ENCODE data around the gene USP46. TPM values are rescaled to one million over a fixed set of nuclear protein-coding genes. Genes with fewer than 3 reads are reported as not detected.

USP46 gene
- polyA plus RNA-seq, 3 donors: 29.1 to 35.6 (median 33.3) TPM

DNA sequence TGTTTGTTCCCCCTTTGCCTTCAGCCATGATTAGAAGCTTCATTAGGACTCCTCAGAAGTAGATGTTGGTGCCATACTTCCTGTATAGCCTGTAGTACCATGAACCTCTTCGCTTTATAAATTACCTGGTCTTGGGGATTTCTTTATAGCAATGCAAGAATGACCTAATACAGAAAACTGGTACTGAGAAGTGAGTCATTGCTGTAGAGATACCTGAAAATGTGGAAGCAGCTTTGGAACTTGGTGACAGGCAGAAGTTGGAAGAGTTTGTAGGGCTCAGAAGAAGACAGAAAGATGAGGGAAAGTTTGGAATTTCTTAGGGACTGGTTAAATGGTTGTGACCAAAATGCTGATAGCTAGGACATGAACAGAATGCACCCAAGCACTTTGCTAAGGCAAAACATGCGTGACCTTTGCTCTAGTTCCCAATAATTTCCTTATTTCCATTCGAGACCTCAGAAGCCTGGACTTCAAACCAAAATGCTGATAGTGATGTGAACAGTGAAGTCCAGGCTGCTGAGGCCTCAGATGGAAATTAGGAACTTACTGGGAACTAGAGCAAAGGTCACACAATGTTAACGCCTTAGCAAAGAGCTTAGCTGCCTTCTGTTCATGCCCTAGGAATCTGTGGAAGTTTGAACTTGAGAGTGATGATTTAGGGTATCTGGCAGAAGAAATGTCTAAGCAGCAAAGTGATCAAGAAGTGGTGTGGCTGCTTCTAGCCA, 3.0 kb upstream of the USP46 start:
- no peak for DNase-seq (ENCODE audit: extremely low read depth in 1 of 11, low read depth in 9 of 11, low spot score in 4 of 11)

DNA sequence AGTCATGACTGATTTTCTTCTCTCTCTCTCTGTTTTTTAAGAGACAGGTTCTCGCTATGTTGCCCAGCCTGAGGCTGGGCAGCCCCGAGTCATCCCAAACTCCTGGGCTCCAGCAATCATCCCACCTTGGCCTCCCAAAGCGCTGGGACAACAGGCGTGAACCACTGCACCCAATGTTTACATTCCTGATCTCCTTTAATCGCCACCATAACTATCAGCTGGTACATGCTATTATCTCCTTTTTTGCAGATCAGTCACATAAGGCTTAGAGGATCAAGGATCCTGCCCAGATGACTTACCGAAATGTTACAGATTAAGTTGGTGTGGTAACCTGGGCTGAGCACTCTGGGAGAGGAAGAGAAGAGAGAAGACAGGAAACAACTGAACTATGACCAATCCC, 1.5 kb upstream of the USP46 start:
- DNase-seq (ENCODE audit: extremely low read depth in 1 of 11, low read depth in 9 of 11, low spot score in 4 of 11): no peak

DNA sequence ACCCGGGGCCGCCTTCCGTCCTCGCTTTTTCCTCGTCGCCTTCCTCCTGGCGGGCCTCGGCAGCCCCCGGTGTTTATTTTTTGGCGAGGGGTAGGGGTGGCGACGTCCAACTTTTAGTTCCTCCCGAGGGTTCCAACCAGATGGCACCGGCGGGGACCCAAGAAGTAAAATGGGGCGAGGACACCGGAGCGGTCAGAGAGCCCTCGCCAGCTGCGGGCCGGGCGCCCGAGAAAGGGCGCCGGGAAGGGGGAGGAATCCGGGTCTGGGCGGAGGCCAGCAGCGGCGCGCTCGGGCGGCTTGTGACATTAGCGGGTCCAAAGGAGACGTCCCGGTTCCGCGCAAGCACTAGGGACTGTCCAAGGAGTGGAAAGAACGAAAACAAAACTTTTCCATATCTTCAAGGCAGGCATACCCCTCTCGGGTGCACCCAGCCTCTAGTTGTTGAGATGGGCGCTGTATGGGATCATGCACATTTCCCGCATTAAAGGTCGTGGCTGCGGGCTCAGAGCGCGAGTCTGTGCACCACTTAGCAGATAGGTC, 691 bp upstream of the USP46 start:
- DNase-seq (ENCODE audit: extremely low read depth in 1 of 11, low read depth in 9 of 11, low spot score in 4 of 11): peak in 7 of 11 donors; percentile 11 to 33 (median 28)

DNA sequence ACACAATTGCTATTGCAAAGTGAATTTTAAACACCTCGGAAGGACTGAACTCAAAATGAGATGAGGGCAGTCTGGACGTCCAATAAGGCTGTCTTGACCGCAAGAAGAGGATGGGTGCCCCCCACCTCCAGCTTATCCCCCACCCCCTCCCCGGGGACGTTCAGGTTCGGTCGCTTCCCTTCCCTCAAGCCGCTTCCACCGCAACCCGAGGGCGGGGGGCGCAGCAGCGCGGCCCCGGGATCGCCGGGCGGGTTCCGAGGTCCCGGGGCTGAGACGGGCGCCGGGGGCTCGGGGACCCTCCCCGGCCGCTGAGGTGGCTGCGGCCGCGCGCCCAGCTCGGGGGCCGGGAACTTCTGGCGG, 480 bp downstream of the USP46 start:
- DNase-seq (ENCODE audit: extremely low read depth in 1 of 11, low read depth in 9 of 11, low spot score in 4 of 11): peak in 3 of 11 donors; percentile 11 to 15 (median 13)

DNA sequence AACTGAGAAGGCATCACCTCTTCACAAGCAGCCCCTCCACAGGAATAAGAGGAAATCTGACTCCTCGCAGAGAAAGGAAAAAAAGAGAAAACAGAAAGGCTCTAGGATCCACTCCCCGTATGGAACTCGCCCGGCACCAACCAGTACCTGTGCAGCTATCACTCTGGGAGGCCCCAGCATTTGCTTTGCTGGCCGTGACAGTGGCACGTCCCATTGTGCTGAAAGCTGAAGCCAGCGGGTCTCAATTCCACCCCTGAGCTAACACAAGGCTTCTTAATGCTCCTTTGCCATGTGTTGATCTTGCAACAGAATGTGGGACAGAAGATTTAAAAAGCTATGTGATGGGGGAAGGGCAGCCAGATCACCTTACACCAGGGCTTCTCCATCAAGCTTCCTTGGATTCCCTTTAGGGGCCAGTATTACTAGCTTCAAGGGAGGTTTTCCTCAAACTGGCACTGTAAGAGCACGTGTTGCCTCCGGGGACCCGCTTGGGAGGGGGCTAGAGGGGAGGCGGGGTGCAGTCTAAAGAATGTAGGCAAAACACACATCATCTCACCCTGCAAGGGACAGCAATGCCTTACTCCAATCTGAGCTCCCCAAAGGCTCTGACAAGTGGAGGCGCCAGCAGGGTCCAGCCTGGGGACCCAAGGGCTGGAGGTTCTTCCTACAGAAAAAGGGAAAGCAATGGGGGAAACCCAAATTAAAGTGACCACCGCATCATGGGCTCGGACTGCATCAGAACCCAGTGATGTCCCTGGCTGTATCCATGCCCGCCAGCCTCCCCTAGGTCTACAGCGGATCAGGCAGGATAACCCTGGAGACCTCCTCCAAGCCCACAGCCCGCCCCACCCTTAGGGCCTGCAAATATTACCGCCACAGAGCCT, 1.2 kb downstream of the USP46 start:
- DNase-seq (ENCODE audit: extremely low read depth in 1 of 11, low read depth in 9 of 11, low spot score in 4 of 11): peak in 9 of 11 donors; percentile 48 to 83 (median 62)

DNA sequence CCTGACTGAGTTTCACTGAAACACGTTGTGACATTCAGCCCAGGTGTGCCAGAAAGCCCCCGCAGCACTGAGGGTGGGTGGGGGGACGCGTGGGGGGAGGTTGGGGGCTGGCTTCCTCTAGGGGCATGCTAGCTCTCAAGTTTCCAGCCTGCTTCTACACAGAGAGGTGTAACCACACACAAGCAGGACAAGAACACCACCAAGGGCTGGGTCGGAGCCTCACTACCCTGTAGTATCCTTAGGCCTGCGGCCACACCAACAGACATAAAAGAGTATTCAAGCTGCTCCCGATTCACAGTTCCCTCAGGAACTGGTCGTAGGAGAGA, 1.8 kb downstream of the USP46 start:
- DNase-seq (ENCODE audit: extremely low read depth in 1 of 11, low read depth in 9 of 11, low spot score in 4 of 11): no peak

DNA sequence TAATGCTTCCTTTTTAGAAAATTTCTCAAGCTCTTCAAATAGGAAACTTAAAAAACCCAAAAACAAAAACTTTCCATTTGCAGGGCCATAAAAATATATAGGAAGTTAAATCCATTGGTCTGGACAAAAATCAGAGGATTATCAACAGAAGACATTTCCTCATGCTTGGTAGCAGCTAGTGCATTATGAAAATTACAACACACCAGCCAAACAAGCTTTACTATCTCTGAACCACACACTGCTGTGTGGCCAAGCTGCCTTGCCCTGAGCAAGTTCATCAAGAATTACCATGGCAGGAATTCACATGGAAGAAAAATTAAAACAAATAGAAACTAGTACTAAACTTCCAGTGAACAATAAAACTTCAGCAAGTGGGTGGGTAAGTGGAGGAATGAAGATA, 3.6 kb downstream of the USP46 start:
- no peak for DNase-seq (ENCODE audit: extremely low read depth in 1 of 11, low read depth in 9 of 11, low spot score in 4 of 11)

DNA sequence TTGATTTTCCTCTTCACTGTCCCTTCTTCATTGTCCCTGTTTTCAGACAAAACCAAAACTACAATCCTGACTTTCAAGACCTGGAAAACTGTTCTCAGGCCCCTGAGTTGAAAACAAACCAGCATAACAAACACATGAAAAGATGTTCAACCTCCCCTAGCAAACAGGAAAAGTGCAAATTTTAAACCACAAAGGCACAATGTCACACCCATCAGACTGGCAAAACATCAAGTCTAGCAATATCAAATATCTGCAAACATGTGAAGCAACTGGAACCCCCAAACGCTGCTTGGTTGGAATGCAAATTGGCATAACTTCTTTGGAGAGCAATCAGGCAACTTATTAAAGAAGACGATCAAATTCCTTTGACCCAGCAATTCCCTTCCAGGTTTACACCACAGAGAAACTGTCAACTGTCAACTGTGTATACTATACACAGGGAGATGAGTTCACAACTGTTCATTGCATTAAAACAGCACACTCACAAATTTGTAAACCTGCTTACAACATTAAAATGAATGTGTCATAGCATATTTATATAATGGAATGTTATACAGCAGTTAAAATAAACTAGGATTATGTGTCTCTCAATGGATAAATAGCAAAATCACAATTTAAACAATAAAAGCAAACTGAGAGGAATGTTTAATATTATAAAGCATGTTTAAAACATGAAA, 7.0 kb downstream of the USP46 start:
- no peak for DNase-seq (ENCODE audit: extremely low read depth in 1 of 11, low read depth in 9 of 11, low spot score in 4 of 11)

DNA sequence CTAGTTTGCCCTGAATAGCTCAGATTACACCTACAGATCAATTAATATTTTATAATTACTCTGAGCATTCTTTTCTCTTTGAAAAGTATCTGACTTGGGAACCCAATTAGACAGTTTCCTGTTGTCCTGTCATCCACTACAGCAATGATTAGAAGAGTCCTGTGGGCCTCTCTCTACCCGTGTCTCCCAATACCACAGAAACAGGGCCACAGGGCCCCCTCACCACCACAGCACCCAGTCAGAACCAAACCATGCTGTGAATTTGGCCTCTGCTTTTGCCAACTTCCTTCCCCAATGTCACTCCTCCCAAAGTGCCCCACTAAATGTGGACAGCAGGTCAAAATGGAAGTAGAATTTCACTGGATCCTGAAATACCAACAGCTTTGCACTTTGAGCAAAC, 10.3 kb downstream of the USP46 start:
- no peak for DNase-seq (ENCODE audit: extremely low read depth in 1 of 11, low read depth in 9 of 11, low spot score in 4 of 11)

DNA sequence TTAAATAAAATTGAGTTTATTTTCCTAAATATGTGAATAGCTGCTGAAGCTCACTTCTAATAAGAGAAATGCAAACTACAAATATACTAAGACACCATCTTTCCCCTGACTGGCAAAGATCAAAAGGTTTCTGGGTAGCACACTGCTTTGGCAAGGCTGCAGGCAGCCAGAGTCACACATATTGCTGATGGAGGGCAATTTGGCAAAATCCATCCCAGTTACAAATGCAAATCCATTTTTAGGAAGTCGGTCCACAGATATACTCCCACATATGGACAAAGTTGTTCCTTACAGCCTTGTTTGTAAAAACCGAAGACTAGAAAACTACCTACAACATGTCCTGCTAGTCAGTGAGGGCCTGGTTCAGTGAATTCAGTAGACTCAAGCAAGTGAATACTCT, 12.4 kb downstream of the USP46 start:
- DNase-seq (ENCODE audit: extremely low read depth in 1 of 11, low read depth in 9 of 11, low spot score in 4 of 11): no peak

DNA sequence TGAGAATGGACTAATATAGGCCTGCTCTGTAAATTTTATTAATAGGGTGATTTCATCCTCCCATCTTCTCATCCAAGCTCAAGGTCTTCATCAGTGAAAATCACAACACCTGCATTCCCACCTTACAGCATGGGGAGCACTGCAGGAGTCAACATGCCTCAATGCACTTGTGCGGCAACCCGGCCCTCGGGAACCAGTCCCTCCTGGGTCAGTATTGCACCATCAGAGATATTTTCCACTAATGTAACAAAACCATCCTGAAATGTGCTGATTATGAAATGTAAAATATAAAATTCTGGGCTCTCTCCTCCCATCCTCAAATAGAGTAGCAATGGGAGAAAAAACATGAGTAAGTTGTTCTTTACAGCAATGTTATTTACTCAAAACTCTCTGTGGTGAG, 13.0 kb downstream of the USP46 start:
- DNase-seq (ENCODE audit: extremely low read depth in 1 of 11, low read depth in 9 of 11, low spot score in 4 of 11): no peak

DNA sequence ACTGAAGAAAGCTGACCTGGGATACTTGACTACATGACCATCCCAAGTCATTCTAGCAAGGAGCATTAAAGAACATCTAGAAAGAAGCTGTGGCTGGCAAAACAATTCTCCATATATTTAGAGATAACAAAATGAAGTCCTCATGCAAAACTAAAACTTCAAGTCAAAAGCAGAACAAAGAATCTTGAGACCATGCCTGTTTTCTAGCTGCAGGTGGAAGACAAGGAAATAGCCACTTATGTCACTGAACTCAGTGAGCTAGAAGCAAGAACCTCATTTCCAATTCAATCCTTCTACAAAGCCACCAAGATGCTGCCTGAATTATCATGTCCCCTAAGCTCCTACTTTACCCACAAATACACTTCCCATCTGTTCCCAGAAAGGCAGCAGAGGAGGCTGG, 13.8 kb downstream of the USP46 start:
- no peak for DNase-seq (ENCODE audit: extremely low read depth in 1 of 11, low read depth in 9 of 11, low spot score in 4 of 11)

DNA sequence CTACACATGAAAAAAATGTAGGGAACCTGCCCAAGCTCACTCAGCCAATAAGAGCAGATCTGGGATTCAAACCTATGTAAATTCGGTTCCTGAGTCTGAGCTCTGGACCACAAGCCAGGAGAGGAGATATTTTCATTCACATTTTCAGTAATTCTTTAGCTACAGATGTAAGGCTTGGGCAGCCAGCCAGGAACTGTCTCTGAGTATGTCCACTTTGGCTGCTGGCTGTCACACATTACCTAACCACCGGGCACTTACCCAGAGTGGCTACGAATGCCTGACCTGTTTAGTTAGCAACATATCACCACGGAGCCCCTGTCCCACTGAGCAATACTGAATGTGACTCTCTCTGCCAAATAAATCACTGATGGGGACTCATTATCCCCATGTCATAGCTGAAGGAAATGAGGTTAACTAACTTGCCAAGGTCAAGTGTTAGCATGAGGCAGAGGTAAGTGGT, 15.3 kb downstream of the USP46 start:
- peak in 1 of 11 donors; percentile 11 for DNase-seq (ENCODE audit: extremely low read depth in 1 of 11, low read depth in 9 of 11, low spot score in 4 of 11)

DNA sequence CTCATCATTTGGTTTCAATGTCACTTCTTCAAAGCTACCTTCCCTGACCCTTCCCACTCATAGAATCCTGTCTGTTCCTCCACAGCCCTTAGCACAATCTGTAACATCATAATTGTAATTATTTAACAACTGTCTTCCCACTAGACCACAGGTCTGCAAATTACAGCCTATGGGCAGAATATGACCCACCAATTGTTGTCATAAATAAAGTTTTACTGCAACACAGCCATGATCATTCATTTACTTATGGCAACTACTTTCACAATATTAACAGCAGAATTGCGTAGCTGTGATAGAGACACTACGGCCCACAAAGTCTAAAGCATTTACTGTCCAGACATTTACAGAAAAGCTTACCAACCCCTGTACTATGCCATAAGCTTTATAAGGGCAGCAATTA, 15.9 kb downstream of the USP46 start:
- no peak for DNase-seq (ENCODE audit: extremely low read depth in 1 of 11, low read depth in 9 of 11, low spot score in 4 of 11)

DNA sequence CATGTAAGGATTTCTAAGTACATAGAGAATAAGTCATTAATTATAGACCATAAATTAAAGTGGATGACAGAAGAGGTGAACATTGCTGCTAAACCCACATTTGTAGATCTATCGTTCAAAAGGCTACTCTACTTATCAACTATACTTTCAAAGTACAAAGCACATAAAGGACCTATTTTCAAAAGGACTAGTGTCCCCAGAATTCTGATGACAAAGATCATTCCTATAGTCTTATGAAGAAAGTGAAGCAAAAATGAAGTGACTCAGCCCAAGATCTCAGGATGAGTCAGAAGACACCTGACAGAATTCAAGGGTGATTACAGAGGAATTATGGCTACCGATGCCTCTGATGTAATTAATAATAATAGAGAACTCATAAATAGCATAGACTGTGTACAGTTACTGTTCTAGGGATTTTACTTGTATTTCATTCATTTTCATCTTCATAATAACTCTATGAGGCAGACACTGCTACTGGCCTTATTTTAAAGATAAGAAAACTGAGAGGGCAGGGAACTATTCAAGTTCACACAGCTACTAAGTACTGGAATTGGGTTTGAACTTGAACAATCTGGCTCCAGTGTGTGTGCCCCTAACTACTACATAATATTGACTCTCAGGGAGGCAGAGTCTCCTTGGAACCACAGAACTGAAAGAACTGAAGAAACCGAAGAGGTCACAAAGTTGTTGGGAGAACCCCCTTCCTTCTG, 17.1 kb downstream of the USP46 start:
- DNase-seq (ENCODE audit: extremely low read depth in 1 of 11, low read depth in 9 of 11, low spot score in 4 of 11): no peak

DNA sequence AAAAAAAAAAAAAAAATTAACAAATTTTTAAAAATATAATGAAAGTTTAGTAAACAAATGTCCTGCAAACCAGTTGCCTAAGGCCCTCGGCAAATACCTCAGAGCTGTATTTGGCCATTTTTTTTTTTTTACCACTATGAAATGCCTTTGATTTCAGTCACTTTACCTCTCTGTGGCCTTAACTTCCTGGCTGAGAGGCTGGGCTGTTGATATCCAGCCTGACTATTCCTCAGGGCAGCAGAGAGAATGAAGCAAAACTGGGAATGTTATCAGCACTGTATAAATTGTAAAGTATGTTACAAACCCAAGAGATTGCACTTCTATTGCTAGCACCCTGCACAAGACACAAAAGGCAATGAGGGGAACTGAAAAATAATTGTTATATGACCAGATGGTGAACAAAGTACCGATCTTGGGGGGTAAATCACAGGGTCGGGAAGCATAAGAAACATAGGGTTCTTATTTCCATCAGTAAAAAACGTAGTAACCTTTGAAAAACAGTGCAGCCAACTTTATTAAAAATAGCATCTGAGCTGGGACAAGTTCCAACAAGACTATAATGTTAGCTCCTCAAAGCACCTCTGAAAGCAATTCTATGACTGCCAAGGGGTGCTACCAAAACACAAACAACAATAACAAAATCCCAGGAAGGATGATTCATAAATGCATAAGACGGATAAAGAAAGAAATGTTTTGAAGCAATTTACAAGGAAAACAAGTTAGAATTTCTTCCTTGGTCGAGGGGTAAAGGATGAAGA, 18.1 kb downstream of the USP46 start:
- DNase-seq (ENCODE audit: extremely low read depth in 1 of 11, low read depth in 9 of 11, low spot score in 4 of 11): no peak

DNA sequence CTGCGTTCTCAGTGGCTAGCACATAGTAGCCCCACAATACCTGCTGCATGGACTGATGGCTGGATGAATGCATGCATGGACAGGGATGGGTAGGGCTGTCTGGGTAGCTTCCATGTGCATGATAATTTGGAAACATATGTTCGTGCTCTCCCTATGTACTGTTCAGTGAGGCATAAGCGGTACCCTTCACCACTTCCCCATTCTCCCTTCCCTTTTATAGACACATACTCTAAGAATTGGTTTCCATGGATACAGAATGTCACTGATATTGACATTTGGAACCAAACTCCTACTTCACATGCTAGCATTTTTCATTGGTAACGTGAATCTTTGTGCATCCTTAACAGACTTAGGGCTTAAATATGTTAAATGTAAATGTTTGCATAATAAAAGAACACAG, 20.4 kb downstream of the USP46 start:
- DNase-seq (ENCODE audit: extremely low read depth in 1 of 11, low read depth in 9 of 11, low spot score in 4 of 11): no peak

DNA sequence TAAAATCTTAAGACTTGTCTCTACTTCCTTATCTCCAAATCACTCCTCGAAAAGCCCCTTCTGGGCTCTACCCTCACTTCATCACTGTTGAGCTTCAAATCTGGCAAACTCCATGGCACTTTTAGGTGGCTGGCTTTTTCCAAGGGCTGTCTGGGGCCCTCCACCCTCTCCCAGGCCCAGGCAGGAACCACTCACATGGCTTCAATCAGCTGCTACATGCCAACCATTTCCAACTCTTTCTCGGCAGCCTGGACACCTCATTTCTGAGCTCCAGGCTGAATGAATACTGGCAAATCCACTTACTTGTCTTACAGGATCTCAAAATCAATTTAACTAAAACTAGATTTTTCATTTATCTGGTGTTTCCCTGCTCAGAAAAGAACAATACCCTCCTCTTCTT, 22.0 kb downstream of the USP46 start:
- no peak for DNase-seq (ENCODE audit: extremely low read depth in 1 of 11, low read depth in 9 of 11, low spot score in 4 of 11)

DNA sequence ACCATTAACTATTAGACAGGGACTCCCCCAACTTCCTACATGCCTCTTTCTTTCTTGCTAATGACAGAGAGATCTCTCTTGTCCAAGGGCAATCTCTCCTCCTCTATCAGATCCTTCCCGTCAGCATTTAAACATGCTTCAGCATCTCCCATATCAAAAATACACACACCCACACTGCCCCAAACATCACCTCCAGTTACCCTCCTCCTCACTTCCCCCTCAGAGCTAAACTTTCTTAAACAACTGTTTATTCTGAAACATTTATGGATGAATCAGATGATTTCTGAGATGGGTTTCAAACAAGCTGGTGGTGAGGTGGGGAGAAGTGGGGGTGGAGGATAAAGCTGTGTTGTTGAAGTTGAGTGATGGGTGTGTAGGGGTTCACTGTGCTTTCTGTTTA, 23.5 kb downstream of the USP46 start:
- DNase-seq (ENCODE audit: extremely low read depth in 1 of 11, low read depth in 9 of 11, low spot score in 4 of 11): no peak

Data from renal cortex interstitium (tissue), 11 donors.